HG03460 (cell line): Measurements from ENCODE around the gene ZFYVE28.

ENCODE experiments used
- ATAC-seq: cut with Tn5 transposase; IDR thresholded peaks from one replicate; pipeline ENCODE4 v1.9.1; 2021; ENCODE audit not compliant: unreplicated experiment

Gene ZFYVE28

DNA sequence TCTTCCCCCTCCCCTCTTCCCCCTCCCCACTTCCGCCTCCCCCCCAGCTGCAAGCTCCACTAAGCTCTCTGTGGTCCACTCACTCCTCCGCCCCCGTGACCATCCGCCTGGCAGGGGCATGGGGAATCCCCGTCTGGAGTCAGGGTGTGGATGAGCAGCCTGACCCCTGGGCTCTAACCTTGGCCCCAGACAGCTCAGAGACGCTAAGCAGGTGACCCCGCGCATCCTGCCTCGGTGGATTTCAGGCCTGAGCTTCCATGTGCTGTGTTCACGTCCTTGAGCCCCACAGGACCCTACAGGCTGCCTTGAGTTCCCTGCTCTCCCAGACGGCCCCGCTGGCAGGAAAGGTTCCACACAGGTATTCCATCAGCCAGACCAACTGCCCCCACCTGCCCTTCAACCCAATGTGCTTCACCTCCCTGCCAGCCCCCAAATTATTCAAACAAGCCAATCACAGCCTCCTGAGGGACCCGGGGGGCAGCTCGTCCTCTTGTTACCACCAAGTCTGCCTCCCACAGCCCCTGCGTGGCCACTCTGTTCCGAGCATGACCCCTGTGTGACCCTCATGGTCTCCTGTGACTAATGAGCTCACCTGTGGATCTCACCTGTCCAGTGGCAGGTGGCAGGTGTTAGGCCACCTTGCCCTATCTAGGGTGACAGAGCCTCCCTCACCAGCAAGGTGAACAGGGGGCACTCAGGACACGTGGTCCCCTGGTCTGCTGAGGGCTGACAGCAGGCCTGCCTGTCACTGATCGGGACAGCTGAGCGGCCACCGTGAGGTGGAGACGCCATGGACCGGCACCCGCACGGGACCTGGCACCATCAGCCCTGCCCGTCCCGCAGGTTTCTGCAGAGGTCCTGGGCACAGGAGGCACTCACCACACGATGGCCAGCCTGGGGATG lies 83.4 kb downstream of the ZFYVE28 start:
- ATAC-seq, result no peak

DNA sequence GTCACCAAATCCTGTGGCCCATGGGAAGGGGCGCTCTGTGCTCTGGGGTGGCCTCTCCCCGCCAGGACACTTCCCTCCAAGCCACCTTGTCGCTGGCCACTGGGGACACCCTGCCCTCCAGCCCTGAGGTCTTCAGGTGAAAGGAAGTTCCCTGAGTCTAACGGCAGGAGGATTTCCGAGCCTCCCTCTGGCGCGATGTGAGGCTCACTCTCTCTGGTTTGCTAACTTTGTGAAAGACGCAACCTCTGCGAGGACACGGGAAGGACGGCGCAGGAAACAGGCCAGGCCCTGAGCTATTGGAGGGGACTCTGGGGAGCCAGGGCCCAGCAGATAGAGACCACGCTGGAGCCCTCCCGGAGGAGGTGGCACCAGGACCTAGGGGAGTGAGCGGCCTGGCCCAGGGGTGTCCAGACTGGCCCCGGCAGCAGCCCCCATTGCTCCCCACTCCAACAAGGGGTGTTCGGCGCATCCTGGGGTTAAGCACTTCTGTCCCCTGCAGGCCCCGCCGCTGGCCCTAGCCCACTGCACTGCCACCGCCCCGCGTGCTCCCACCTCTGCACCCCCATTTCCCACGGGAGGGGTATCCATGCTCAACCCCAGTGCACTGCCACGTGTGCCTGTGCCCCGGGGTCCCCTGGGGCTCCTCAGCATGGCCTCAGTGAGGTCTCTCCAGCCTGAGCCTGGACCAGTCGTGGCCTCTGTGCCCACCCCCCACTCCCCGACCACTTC lies 84.4 kb downstream of the ZFYVE28 start:
- ATAC-seq, result no peak

DNA sequence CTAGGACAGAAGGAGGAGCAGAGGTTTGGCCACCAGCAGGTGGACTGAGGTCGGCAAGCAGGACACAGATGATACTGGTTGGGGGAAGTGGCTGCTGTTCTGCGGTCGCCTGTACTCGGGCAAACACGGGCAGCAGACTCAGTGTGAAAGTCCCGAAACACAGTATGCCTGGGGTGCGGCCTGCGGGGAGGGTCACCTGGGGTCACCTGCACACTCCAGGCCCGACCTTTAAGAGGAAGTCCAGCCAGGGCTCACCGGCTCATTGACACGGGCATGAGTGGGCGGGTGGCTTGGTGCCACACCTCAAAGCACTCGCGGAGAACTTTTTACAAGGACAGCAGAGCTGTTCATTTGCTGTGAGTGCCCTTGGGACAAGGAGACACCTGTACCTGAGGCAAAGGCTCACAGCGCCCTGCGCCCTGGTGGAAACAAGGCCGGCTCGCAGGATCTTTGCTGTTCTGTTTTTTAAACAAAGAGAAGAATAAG lies 85.0 kb downstream of the ZFYVE28 start:
- ATAC-seq, result no peak

DNA sequence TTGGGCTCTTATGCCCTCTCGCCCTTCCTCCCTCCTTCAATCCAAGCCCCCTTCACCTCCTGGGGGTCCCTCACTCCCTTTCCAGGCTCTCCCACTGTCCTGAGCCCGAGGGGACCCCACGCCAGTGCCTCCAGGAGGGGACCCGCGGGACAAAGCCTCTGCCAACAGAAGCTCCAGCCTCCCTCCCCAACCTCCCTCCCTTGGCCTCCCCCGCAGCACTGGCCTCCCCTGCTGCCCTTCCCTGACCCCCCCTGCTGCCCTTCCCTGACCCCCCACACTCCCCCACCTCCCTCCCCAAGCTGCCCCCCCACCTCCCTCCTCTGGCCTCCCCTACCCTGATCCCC lies 85.5 kb downstream of the ZFYVE28 start:
- no peak for ATAC-seq

DNA sequence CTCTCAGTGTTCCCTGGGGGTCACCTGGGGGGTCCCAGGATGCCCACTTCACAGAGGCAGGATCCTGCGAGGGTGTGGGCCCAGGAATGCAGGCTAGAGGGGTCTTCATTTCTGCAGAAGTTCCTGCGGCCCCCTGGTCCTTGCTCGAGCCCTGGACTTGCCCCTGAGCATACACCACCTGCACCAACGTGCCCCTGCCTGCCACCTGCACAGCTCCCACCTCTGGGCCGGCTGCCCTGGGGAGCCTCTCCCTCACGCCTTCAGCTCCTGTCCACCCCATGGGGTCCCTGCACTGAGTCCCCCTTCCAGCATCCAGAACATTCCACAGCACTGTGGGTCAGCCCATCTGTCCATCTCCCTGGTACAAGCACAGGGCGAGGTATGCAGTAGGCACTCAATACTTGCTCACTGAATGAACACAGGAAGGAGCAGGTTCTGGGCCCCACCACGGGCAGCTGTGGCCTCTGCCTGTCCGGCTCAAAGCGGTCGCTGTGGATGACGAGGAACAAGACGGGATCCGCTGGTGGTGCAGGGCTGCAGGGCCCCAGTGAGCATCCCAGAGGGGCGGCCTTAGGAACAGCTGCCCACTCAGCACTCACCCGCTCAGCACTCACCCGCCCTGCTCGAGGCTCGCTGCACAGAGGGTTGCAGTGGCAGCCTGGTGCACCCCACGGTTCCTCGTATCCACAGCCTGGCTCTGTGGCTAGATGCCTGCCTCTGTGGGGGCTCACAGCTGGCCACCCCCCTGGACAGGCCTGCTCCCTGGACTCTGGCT lies 86.1 kb downstream of the ZFYVE28 start:
- no peak for ATAC-seq

DNA sequence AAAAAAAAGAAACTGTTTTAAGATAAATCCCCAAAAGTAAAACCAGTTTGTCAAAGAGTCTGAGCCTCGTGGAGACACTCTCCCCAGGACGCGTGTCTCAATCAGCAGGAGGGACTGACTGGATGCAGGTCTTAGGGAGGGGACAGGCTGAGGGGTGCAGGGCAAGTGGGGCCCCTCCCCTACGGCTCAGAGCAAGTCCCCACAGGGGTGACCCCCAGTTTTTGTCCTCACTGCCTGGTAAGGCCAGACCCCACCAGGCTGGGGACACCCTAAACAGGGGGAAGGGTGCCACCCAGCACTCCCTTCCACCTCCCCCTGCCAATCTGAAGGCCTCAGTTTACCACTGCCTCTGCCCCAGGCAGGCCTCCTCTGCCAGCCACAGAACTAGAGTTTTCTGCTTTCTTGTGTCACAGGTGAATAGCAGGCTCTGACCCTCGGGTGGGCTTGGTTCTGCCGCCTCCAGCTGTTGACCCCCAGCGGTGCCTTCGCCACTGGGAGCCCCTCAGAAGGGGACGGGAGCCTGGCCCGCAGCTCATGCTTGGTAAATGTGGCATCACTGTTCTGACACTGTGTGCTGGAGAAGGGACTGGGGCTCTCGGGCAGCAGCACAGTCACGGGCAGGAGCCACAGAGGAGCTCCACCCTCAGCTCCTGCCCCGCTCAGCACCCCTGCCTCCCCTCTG lies 86.8 kb downstream of the ZFYVE28 start:
- ATAC-seq, result no peak

DNA sequence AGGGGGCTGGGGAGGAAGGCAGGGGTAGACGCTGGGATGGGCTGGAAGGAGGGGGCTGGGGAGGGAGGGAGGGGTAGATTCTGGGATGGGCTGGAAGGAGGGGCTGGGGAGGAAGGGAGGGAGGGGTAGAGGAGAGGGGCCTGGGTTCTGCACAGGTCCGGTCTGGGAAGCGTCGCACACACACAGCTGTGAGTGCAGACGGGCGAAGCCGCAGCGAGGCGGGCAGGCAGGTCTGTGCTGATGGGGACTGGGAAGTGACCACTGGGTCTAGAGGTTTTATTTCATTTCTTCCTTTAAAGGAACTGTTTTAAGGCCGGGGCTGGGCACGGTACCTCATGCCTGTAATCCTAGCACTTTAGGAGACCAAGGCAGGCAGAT lies 87.4 kb downstream of the ZFYVE28 start:
- ATAC-seq, result no peak

DNA sequence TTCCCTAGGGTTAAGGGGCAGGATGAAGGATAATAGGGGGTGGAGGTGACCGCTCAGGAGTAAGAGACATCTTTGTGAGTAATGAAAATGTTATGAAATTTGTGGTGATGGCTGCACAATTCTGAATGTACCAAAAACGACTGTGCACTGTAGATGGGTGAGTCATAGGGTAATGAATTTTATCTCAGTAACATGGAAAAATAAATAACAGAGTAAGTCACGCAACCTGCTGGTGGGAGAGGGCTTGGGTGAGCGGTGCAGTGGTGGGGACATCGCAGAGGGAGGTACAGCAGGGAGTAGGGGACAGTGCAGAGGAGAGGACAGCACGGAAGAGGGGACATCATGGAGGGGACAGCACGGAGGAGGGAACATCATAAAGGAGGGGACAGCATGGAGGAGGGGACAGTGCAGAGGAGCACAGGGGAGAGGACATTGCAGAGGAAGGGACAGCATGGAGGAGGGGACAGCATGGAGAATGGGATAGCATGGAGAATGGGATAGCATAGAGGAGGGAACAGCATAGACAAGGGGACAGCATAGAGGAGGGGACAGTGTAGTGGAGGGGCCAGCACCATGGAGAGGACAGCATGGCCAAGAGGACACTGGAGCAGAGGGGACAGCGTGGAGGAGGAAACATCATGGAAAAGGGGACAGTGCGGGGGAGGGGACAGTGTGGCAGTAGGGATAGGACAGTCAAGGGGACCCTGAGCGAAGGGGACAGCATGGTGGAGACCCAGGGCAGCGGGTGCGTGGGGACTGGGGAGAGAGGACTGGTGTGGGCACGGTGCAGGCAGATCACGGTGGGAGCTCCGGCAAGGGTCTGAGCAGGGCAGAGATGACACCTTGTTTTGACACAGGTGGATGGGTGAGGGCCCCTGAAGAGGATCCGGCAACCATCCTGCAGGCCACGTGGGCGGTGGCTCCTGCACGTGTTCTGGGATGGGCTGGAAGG lies 88.1 kb downstream of the ZFYVE28 start:
- ATAC-seq, result no peak

DNA sequence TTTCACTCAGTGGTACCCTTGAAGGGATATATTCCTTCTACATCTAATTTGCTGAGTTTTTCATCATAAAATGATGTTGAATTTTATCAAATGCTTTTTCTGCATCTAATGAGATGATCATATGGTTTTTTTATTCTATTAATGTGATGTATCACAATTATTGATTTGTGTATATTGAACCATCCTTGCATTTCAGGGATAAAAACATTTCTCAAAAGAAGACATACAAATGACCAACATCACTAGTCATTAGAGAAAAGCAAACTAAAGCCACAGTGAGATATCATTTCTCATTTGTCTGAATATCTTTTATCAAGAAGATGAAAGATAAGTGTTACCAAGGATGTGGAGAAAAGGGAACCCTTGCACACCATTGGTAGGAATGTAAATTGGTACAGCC lies 90.9 kb downstream of the ZFYVE28 start:
- ATAC-seq, result no peak

DNA sequence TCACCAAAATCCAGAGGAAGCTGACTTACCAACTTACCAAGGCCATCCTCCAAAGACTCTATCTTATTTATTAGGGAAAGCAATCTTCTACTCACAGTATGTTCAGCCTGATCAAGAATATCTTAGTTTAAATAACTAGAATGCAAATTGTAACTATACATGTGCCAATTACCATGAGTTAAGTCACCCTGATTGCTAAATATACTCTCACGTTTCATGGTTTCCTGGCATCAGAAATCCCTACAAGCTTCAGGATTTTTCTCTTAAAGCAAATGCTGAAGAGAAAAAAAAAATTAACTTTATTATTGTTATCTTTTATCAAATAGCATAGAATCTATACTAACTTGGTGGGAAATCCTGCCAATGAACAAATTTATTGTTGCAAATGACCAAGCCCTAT lies 93.6 kb downstream of the ZFYVE28 start:
- ATAC-seq, result no peak

DNA sequence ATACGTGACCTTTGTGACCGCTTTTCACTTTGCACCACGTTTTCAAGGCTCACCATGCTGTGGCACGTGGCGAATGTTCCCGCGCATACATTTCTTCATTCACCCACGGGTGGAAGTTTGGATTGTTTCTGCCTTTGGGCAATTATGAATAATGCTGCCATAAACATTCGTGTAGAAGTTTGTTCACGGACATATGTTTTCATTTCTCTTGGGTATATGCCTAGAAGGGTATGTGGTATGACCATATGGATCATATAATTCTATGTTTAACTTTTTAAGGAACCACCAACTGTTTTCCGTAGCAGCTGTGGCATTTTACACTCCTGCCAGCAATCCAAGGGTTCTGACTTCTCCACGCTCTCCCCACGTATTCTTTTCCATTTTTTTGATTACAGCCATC lies 95.6 kb downstream of the ZFYVE28 start:
- ATAC-seq, result no peak

DNA sequence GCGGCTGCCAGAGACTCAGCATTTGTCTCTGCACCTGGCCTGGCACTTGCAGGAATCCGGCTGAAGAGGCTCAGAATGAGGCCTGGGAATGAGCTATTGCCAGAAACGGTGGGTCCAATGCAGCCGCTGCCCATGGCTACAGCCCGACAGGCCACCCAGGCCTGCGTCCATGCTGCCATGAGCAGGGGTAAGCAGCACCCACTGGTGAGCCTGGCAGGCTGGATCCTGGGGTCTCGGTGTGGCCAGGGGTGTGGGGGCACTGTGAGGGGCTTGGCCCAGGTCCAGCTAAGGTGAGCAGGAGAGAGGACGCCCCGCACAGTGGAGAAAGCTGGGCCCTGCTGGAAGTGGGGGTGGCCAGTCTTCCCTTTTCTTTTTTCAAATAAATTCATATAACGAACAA lies 96.2 kb downstream of the ZFYVE28 start:
- ATAC-seq, result no peak

DNA sequence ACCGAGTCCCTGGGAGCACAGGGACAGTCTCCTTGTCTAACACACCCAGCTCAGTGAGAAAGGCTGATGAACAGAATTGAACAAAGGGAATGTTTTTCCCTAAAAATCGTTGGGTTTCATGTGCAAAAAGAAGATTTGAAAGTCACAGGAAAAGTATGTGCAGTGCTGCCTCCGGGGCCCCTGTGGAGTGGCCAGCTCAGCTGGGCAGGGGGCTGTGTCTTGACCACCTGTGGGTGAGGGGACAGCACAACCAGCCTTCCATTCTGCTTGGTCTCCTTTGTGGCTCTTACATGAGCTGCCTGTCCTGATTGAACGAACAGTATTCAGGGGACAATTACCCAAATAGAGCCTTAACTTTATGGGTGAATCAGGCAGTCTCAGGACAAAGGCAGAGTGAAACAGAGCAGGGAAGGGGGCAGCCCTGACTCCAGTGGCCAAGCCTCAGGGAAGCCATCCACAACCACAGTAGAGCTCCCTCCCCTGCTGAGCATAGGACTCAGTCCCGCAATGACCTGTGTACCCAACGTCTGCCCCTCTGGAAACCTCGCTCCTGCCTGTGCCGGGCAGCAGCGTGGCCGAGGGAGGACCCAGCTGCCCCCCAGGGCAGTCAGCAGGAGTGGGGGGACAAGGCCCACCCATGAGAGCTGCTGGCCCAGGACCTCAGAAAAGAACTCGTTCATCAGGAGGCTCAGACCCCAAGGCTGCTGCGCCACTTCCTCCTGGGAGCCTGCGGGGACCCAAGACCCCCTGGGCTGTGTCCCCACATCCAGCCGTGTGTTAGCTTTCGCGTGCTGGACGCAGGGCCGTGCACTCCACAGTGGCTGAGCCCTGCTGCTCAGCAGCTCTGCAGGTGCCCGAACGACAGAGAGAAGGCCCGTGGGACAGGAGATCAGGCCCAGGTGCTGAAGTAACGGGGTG lies 96.9 kb downstream of the ZFYVE28 start:
- ATAC-seq, result no peak

DNA sequence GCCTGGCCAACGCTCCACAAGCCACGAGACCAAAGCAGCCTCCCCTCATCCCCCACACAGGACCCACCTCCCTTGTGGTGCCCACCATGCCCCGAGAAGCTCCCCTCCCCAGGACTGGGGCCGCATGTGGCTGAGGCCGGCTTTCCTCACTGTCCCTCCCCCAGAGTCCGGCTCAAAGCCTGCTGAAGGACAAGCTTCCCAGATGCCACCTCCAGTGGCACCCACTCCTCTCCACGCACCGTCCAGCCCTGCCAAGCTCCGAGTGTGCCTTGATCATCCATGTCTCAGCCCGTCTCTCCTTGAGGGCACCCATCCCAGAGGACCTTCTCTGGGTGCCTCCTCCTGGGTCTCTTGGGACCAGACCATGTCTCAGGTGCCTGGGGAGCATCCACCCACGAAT lies 97.7 kb downstream of the ZFYVE28 start:
- no peak for ATAC-seq

DNA sequence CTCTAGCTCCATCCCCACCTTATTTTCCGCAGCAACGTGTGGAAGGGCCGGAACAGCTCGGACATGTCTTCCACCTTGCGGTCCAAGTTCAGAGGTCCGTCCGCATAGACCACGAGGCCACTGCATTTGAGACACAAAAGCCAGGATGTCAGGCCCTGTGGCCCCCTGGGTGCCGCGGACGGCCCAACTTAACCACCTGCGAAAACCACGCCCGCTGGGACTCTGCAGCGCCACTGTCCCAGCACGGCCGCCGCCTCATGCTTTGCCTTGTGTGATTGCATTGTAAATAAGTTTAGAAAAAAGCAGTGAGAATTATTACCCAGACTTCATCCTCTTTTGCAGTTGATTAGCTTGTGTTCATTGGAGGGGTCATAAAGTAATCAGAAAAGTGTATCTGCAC lies 98.3 kb downstream of the ZFYVE28 start:
- ATAC-seq, result no peak

DNA sequence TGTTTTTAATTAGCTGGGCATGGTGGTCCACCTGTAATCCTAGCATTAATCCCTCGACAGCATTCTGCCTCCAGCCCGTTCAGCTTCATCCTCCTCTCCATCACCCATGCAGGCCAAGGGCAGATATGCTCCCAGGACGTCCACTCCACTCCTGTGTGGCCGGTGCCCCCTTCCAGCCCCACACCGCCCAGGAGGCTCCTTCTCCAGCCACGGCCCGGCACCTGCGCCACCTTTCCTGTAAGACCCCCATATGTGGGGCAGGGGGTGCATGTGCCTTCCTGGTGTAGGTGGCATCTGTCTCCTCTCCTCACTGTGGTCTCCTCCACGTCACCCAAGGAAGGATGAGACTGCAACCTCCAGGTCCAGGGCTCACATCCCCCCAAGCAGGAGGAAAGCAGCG lies 99.6 kb downstream of the ZFYVE28 start:
- ATAC-seq, result no peak

DNA sequence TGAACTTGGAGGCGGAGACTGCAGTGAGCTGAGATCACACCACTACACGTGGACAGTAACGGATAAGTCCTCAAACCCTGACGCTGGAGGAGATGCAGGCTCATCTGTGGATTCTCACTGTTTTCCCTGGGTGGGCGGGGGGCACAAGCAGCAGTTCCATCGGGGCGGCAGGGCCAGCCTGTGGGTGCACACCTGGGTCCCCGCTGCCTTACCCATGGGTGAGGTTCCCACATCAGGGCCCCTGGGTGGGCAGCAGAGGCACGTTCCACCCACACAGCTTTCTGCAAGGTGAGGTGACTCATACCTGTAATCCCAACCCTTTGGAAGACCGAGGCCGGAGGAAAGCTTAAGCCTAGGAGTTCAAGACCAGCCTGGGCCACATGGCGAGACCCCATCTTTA lies 100.0 kb downstream of the ZFYVE28 start:
- ATAC-seq, result no peak

DNA sequence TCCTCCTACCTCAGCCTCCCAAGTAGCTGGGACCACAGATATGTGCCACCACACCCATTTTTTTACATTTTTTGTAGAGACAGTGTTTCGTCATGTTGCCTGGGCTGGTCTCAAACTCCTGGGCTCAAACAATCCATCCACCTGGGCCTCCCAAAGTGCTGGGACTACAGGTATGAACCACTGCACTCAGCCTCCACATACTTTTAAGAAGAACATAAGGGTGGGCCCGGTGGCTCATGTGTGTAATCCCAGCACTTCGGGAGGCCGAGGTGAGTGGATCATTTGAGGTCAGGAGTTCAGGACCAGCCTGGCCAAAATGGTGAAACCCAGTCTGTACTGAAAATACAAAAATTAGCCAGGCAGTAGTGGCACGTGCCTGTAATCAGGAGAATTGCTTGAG lies 105.1 kb downstream of the ZFYVE28 start:
- ATAC-seq, result no peak
